GM12864 (cell line): ENCODE results near the gene NIN.

Experiments used
- DNase-seq: peaks from one replicate; pipeline ENCODE4 v3.0.0-alpha.2; 2011; ENCODE audit warnings: low read depth
- H3K4me3 ChIP-seq: 2 replicates; pipeline ENCODE4 v1.5.1; 2011; ENCODE audit warnings: mild to moderate bottlenecking, low read depth, low read length, control low read depth
- TF ChIP-seq, protein P1 (sequence below): IDR thresholded peaks from 2 replicates; pipeline ENCODE4 v1.5.1; 2011; ENCODE audit warnings: low read depth, mild to moderate bottlenecking, moderate library complexity, low read length, control low read depth, inconsistent platforms; ENCODE audit errors: missing control alignments

Gene NIN, protein sequence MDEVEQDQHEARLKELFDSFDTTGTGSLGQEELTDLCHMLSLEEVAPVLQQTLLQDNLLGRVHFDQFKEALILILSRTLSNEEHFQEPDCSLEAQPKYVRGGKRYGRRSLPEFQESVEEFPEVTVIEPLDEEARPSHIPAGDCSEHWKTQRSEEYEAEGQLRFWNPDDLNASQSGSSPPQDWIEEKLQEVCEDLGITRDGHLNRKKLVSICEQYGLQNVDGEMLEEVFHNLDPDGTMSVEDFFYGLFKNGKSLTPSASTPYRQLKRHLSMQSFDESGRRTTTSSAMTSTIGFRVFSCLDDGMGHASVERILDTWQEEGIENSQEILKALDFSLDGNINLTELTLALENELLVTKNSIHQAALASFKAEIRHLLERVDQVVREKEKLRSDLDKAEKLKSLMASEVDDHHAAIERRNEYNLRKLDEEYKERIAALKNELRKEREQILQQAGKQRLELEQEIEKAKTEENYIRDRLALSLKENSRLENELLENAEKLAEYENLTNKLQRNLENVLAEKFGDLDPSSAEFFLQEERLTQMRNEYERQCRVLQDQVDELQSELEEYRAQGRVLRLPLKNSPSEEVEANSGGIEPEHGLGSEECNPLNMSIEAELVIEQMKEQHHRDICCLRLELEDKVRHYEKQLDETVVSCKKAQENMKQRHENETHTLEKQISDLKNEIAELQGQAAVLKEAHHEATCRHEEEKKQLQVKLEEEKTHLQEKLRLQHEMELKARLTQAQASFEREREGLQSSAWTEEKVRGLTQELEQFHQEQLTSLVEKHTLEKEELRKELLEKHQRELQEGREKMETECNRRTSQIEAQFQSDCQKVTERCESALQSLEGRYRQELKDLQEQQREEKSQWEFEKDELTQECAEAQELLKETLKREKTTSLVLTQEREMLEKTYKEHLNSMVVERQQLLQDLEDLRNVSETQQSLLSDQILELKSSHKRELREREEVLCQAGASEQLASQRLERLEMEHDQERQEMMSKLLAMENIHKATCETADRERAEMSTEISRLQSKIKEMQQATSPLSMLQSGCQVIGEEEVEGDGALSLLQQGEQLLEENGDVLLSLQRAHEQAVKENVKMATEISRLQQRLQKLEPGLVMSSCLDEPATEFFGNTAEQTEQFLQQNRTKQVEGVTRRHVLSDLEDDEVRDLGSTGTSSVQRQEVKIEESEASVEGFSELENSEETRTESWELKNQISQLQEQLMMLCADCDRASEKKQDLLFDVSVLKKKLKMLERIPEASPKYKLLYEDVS (N-terminal part only)

DNA sequence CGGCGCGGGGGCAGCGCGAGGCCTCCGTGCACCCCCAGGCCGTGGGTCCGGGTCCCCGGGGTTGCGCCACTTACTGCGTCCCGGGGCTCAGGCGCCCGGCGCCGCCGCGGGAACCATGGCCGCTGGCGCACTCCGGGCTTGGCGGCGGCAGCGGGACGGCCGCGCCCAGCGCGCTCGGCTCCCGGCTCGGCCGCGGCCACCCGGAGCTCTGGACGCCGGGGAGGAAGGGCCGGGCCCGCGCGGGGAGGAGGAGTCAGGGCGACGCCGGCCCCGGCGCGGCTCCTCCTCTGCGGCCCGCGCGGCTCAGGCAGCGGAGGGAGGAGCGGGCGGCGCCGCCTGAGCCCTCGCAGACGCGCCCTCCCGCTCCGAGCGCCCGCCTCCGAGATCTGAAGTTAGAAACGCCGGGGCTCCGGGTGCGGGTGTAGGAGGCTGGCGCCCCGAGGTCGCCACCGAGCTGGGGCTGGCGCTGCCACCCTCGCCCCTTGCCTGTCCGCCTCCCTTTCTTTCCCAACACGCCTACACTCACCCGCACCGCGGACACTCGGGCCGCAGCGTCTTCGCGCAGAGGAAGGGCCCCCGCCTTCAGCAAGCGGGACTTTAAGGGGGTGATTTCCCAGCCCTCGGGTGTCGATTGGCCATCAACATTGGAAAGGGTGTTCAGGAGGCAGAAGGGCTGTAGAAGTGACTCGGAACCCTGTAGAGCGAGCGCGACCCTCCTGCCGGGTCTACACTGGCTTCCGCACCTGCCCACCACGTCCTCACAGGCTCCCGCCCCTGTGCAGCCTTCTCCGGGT lies at the start of gene NIN:
NIN (minus strand) TSS at position 231 of the 794 bp plus-strand sequence. CDS start 9,106 bp downstream, outside the sequence.
- DNase-seq: no peak
- TF ChIP-seq, protein P1, sequence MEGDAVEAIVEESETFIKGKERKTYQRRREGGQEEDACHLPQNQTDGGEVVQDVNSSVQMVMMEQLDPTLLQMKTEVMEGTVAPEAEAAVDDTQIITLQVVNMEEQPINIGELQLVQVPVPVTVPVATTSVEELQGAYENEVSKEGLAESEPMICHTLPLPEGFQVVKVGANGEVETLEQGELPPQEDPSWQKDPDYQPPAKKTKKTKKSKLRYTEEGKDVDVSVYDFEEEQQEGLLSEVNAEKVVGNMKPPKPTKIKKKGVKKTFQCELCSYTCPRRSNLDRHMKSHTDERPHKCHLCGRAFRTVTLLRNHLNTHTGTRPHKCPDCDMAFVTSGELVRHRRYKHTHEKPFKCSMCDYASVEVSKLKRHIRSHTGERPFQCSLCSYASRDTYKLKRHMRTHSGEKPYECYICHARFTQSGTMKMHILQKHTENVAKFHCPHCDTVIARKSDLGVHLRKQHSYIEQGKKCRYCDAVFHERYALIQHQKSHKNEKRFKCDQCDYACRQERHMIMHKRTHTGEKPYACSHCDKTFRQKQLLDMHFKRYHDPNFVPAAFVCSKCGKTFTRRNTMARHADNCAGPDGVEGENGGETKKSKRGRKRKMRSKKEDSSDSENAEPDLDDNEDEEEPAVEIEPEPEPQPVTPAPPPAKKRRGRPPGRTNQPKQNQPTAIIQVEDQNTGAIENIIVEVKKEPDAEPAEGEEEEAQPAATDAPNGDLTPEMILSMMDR: no peak
- H3K4me3 ChIP-seq: peak within 1 kb of the TSS; percentile 66

DNA sequence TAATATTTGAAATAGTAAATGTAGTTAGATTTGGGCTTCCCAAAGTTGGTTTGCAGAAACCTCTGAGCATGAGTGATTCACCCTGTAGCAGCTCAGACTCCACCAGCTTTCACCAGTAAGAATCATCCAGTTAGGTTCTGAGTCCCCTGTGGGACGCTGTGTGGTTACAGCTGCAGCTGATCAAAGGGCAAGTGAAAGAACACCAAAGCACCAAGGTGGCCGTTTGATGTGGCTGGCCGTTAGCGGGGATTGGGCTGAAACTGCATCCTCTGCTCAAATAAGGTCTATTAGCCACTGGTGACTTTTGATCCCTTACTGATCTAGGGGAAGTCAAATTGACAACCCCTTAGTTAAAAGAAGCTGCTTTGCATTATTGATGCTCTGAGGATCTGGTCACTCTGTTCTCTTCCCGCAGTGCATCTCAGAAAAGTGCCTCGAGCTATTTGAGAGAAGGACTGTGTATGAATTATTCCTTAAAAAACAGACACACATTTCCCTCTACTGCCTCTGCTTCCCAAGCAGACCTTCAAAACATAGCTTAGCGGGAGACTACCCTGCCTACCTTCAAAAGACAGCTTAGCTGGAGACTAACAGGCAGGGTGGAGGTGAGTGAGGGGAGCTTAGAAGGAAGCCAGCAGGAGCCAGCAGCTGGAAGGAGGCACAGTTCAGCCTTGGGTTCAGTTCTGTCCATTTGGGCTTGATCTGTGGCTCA lies 44.6 kb upstream of the NIN start:
- DNase-seq: peak; percentile 12
- TF ChIP-seq, protein P1: no peak
- no peak overlapping the region for H3K4me3 ChIP-seq

DNA sequence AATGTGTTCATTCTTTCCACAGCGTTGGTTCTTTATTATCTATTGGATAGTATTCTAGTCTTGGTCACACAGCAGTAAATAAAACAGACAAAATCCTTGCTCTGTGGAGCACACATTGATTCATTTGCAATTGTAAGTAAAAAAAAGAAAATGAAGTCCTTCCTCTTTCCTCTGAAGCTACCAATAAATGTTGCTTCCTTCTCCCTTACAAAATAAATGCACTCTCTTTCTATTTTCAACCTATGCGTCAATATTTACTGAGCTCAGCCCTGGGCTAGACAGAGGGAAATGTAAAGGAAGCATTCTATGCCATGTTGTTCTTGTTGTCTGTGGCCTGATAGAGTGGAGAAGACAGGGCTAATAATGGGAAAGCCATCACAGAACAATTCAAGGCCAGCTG lies 43.8 kb upstream of the NIN start:
- DNase-seq: no peak
- no peak overlapping the region for H3K4me3 ChIP-seq
- TF ChIP-seq, protein P1: no peak

DNA sequence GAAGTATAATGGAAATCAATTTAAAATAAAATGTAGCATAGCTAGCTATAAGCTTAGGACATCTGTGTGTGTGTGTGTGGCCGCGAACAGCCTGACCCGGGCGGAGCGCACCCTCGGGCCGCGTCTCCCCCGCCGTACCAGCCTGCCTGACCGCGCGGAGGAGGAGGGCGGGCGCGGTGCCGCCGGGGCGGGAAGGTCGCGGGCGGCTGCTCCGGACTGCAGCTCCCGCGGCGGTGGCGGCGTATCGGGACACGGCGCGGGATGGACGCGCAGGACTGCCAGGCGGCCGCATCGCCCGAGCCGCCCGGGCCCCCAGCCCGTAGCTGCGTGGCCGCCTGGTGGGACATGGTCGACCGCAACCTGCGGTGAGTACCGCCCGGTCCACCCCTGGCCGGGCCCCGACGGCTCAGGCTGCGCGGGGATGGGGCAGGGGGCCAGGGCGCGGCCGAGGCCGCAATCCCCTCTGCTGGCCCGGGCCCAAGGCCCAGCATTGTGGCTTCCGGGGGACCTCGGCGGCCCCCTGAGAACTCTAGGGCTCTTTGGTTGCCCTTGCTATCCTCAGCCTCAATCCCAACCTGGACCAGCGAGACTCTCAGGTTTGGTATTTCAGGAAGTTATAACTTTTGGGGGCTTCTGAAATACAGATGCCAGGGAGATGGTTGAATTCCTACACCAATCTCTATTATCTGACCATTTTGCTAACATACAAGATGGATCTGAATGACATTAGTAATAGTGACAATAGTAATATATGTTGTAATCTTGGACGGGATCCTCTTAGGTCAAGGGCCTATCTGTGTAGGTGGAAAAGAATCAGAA lies 41.2 kb upstream of the NIN start, which contains the start of gene ABHD12B:
ABHD12B (plus strand) TSS at position 140 of the 819 bp plus-strand sequence; CDS start at position 262, 122 bp downstream.
- TF ChIP-seq, protein P1: no peak
- no peak for DNase-seq
- H3K4me3 ChIP-seq: no peak within 1 kb of the TSS

DNA sequence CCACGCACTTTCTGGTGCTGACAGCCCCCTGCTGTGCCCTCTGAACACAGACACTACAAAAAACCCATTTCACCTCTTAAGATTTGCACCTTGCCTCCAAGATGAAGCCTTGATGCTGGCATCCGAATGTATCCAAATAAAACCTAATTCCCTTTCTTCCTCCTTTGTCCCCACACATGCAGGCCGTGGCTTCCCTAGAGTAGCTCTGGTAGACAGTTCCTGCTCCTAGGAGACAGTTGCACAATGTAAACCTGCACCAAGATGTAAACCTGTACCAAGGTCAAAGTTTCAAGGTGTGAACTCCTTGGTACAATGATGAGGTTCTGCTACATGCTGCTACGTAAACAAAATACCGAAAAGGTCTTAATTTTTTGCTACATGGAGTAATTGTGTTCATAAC lies 40.3 kb upstream of the NIN start:
- H3K4me3 ChIP-seq: no peak overlapping the region
- TF ChIP-seq, protein P1: no peak
- DNase-seq: no peak
